ENCODE results near the gene SLC12A8.

SLC12A8 gene

DNA sequence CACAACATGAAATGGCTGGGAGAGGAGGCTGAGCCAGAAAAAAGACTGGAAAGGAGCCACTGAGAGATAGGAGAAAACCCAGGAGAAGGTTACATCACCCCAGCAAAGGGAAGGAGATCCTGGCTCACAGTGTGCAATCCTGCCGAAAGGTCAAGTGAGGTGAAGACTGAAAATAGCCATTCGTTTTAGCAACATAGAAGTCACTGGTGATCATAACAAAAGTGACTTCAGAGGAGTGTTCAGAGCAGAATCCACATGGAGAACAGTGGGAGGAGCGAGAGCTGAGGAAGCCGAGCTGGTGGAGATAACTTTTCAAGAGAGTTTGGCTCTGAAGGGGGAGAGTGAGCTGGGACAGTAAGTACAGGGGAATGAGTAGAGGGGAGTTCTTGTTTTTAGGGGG is 151.4 kb downstream of the SLC12A8 start:
- no peak for DNase-seq (ENCODE audit: low read depth)
- no peak overlapping the region for H3K4me3 ChIP-seq (ENCODE audit: low read length)
- TF ChIP-seq, protein P1, sequence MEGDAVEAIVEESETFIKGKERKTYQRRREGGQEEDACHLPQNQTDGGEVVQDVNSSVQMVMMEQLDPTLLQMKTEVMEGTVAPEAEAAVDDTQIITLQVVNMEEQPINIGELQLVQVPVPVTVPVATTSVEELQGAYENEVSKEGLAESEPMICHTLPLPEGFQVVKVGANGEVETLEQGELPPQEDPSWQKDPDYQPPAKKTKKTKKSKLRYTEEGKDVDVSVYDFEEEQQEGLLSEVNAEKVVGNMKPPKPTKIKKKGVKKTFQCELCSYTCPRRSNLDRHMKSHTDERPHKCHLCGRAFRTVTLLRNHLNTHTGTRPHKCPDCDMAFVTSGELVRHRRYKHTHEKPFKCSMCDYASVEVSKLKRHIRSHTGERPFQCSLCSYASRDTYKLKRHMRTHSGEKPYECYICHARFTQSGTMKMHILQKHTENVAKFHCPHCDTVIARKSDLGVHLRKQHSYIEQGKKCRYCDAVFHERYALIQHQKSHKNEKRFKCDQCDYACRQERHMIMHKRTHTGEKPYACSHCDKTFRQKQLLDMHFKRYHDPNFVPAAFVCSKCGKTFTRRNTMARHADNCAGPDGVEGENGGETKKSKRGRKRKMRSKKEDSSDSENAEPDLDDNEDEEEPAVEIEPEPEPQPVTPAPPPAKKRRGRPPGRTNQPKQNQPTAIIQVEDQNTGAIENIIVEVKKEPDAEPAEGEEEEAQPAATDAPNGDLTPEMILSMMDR (conservative IDR thresholded peaks at IDR 0.05; ENCODE audit: low read depth, low read length): no peak

DNA sequence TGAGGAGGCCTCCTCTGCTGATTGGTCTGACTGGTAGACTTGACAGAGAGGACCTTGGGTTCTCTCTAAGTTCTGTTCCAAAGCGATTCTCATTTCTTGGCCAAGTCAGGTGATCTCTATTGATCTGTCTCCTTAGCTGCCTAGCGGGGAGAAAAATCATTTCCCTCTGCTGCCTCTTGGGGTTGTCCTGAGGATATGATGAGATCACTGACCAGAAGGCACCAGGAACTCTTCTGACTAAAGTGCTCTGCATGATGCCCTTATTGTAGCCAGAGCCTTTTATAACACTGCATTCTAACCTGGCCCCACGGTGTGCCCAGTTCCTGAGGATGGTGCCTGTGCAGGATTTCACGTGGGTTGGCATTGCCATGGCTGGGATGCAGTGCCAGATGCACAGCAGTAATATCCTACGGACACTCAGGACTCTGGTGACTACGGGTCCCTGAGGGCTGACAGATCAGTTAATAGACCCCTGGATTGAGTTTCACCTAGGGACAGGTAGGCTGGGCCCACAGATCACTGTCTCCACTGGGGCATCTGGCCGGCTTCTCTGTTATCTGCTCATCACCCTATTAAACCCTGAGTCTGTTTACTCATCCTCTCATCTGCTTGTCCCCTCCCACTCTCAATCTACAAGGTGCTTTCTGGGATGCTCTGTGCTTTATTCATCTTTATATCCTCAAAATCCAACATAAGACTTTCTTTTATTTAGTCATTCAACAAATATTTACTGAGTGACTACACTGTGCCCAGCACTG is 152.9 kb downstream of the SLC12A8 start:
- no peak for DNase-seq (ENCODE audit: low read depth)
- H3K4me3 ChIP-seq (ENCODE audit: low read length): no peak overlapping the region
- TF ChIP-seq, protein P1 (conservative IDR thresholded peaks at IDR 0.05; ENCODE audit: low read depth, low read length): peak; percentile 4

DNA sequence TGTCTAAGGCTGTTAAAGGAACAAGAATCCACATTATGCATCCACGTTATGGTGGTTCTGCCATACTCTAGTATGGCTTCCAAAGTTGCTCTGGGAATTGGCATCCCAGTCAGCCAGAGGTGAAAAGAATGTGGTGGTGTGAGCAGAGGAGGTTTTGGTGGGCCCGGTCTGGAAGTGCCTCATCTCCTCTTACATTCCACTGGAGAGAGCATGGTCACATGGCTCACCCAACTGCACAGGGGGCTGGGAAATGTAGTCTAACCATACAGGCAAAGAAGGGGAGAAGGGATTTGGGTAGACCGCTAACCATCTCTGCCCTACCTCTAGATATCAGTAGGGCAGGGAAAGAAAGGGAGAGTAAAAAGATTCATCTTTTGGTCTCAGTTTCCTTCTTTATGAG is 153.6 kb downstream of the SLC12A8 start:
- TF ChIP-seq, protein P1 (conservative IDR thresholded peaks at IDR 0.05; ENCODE audit: low read depth, low read length): no peak
- DNase-seq (ENCODE audit: low read depth): no peak
- no peak overlapping the region for H3K4me3 ChIP-seq (ENCODE audit: low read length)

DNA sequence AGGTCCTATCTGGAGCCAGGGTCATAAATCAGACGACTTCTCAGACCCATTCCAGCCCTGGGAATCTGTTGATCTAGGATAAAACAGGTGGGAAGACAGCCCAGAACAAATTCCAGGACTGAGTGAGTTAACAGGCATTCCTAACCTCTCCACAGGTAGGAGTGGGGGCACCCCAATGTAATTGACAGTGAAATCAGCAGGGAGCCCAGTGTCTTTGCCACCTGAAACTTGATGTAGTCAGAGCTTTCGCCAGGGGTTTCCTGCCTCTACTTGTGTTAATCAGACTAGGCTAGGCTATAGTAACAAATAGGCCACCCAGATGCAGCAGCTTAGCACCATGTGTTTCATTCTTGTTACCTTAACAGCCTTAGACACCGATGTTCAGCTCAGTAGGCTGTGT is 154.0 kb downstream of the SLC12A8 start:
- TF ChIP-seq, protein P1 (conservative IDR thresholded peaks at IDR 0.05; ENCODE audit: low read depth, low read length): no peak
- no peak overlapping the region for H3K4me3 ChIP-seq (ENCODE audit: low read length)
- no peak for DNase-seq (ENCODE audit: low read depth)

DNA sequence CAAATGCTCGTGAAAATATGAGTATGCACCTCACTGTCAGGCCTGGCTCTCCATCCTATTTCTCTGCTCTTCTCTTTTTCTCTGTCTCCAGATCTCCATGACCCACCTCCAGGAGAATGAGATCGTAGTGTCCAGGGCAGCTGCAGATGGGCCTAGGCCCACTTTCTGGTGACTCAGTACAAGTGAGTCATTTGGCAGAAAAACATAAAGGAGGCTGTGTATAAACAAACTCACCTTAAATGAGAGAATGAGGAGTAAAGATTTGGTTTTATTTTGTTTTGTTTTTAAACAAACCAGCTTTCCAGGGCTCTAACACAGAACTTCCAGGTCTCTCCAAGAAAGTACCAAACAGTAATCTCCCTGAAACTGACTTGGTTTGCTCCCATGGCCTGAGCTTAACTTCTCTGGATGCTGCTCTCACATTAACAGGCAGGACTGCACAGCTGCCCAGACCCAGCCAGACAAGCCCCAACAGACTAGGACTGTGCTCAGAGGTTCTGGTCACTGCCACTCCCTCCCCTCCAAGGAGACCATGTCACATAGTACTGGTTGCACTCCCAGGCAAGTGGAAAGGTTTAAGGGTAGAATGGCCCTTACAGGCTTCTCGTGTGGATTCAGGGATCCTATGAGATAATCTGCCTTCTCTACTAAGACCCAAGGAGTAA is 155.2 kb downstream of the SLC12A8 start:
- DNase-seq (ENCODE audit: low read depth): no peak
- TF ChIP-seq, protein P1 (conservative IDR thresholded peaks at IDR 0.05; ENCODE audit: low read depth, low read length): no peak
- no peak overlapping the region for H3K4me3 ChIP-seq (ENCODE audit: low read length)

DNA sequence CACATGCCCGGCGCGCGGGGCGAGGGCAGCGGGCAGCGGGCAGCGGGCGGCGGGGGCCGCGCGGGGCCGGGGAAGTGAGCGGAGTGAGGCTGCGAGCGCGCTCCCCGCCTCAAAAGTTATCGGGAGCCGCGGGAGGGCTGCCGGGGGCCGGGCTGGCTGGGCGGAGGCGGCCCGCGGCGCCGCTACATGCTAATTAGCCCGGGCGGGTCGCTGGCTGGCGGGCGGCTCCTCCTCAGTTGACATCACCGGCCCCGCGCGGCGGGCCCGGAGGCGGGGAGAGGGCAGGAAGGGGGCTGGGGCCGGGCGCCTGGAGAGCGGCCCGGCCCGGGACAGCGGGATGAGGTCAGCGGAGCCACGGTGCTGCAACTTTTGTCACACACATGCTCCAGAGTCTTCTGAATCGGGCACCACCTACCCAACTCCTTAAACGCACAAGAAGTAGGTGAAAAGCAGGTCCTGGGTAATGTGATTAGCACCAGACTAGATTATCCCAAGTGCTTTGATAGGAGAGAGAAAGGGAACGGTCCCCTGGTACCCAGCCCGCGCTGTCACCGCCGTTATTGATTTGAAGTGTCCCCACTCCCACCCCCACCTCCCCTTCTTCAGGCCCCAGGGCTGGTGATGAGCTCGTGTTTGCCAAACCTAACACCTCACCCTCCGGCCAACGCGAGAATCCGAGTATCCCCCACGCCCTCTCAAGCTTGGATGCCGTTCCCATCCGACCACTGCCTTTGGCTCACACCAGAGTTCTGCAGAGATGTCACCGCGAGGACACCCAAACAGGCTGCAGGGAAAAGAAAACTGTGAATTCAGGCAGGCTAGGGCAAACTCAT is 156.4 kb downstream of the SLC12A8 start, which contains the start of gene HEG1:
HEG1 (minus strand) TSS at position 85 of the 833 bp plus-strand sequence. CDS start 107 bp downstream, outside the sequence.
- H3K4me3 ChIP-seq (ENCODE audit: low read length): peak within 1 kb of the TSS; percentile 68
- TF ChIP-seq, protein P1 (conservative IDR thresholded peaks at IDR 0.05; ENCODE audit: low read depth, low read length): no peak
- DNase-seq (ENCODE audit: low read depth): no peak
